Progenitor cell of endocrine pancreas (in vitro differentiated cells): ENCODE measurements around the gene TYROBP. TPM values are rescaled to one million over a fixed set of nuclear protein-coding genes. Genes with fewer than 3 reads are reported as not detected.
A peak's percentile ranks its signal among the peaks of the same experiment; 100 is the strongest.

Experiments used
- DNase-seq: peaks from one replicate; pipeline ENCODE4 v3.0.0; 2021; ENCODE audit warnings: low spot score; ENCODE audit not compliant: unreplicated experiment
- H3K27ac Mint-ChIP-seq: 2 replicates; pipeline ENCODE4 v1.8.0; 2021; ENCODE audit warnings: mild to moderate bottlenecking, moderate library complexity, mixed read lengths
- H3K27me3 Mint-ChIP-seq: 2 replicates; pipeline ENCODE4 v1.8.0; 2021; ENCODE audit warnings: mixed read lengths
- H3K36me3 Mint-ChIP-seq: 2 replicates; pipeline ENCODE4 v1.8.0; 2022; ENCODE audit warnings: mixed read lengths; ENCODE audit not compliant: insufficient read depth
- H3K4me1 Mint-ChIP-seq: 2 replicates; pipeline ENCODE4 v1.8.0; 2021; ENCODE audit warnings: low read depth, mixed read lengths
- H3K4me3 Mint-ChIP-seq: 2 replicates; pipeline ENCODE4 v1.8.0; 2021; ENCODE audit warnings: low read depth, mild to moderate bottlenecking, moderate library complexity, mixed read lengths
- H3K9me3 Mint-ChIP-seq: 2 replicates; pipeline ENCODE4 v1.8.0; 2021; ENCODE audit warnings: low read depth, mixed read lengths
- total RNA-seq: library from RNA; stranded (reverse); gene quantifications from 2 replicates; pipeline ENCODE4 v1.2.1, GENCODE V29; 2021
- TF ChIP-seq, protein P1 (sequence below): fragments of 200-600 bp; sonication (generic); IDR thresholded peaks from one replicate; pipeline ENCODE4 v1.5.0; 2021; ENCODE audit warnings: antibody characterized with exemption, mild to moderate bottlenecking; ENCODE audit not compliant: unreplicated experiment

The TYROBP gene
- total RNA-seq, 1 donor from 2014 or later: not detected

DNA sequence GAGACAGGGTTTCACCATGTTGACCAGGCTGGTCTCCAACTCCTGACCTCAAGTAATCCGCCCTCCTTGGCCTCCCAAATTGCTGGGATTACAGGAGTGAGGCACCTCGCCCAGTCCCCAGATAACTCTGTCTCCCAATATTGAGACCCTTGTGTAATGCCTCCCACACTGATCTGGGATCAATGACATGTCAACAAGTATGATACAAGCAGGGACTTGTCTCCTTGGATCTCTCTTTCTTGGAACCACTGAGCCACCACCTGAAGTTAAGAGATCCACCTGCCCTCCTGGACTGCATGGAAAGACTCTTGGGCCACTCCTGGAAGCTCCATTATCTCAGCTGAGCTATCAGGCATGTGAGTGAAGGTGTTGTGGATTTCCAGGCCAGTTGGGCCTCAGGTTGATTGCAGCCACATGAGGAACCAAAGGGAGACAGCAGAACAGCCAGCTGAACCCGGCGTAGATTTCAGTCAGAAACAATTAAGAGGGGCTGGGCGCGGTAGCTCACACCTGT lies 22.8 kb downstream of the TYROBP start:
- TF ChIP-seq, protein P1, sequence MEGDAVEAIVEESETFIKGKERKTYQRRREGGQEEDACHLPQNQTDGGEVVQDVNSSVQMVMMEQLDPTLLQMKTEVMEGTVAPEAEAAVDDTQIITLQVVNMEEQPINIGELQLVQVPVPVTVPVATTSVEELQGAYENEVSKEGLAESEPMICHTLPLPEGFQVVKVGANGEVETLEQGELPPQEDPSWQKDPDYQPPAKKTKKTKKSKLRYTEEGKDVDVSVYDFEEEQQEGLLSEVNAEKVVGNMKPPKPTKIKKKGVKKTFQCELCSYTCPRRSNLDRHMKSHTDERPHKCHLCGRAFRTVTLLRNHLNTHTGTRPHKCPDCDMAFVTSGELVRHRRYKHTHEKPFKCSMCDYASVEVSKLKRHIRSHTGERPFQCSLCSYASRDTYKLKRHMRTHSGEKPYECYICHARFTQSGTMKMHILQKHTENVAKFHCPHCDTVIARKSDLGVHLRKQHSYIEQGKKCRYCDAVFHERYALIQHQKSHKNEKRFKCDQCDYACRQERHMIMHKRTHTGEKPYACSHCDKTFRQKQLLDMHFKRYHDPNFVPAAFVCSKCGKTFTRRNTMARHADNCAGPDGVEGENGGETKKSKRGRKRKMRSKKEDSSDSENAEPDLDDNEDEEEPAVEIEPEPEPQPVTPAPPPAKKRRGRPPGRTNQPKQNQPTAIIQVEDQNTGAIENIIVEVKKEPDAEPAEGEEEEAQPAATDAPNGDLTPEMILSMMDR: no peak
- no peak overlapping the region for H3K27ac Mint-ChIP-seq
- no peaks in the 10 kb centered on the region for H3K4me1 Mint-ChIP-seq
- H3K4me3 Mint-ChIP-seq: no peak overlapping the region
- H3K27me3 Mint-ChIP-seq: no peaks in the 10 kb centered on the region
- H3K36me3 Mint-ChIP-seq: peaks cover 19% of the 10 kb centered on the region
- no peaks in the 10 kb centered on the region for H3K9me3 Mint-ChIP-seq
- no peak for DNase-seq

DNA sequence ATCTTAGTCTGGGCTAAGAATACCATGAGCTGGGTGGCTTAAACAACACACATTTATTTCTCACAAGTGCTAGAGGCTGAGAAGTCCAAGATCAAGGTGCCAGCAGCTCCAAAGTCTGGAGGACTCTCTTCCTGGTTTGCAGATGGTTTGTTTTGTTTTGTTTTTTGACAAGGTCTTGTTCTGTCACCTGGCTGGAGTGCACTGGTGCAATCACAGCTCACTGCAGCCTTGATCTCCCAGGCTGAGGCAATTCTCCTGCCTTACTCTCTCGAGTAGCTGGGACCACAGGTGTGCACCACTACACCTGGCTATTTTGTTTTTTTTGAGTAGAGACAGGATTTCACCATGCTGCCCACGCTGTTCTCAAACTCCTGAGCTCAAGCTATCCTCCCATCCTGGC lies 24.2 kb downstream of the TYROBP start:
- Mint-ChIP-seq H3K4me3 (no peak overlapping the region), H3K27ac (no peak overlapping the region), H3K4me1 (peaks cover 2% of the 10 kb centered on the region), H3K9me3 (no peaks in the 10 kb centered on the region), H3K36me3 (peaks cover 16% of the 10 kb centered on the region), H3K27me3 (peaks cover 6% of the 10 kb centered on the region)
- TF ChIP-seq, protein P1: no peak
- DNase-seq: no peak

DNA sequence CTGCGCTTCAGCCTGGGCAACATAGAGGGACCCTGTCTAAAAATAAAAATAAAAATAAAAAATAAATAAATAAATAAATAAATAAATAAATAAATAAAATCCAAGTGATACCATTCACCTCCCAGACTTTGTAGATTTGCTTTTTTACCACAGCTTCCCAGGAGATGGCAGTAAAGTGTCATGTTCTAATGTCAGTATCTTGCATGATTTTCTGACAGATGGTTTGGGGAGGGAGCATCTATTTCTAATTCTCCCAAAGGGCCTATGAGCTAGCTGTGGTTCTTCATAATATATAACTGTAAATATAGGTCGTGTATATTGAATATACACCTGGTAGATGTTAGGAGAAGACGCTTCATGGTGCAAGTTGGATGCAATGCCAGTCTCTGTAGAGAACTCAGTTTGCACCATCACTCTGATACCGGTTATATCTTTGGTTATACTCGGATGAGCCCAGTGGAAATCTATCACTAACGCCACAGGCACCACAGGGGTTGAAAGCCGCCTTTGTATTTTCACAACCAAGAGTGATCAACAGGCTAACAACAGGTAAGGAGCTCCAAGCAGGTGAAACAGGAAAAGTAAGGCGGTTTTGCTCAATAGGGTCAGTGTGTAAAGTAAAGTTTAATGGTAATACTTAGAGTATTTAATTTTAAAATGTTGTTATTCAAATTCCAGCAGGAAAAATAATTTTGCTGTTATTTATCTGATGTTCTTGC lies 25.8 kb downstream of the TYROBP start:
- no peak for DNase-seq
- Mint-ChIP-seq H3K4me1 (peaks cover 2% of the 10 kb centered on the region), H3K27ac (no peak overlapping the region), H3K9me3 (no peaks in the 10 kb centered on the region), H3K27me3 (peaks cover 6% of the 10 kb centered on the region), H3K36me3 (peaks cover 10% of the 10 kb centered on the region), H3K4me3 (no peak overlapping the region)
- TF ChIP-seq, protein P1: peak; percentile 40

DNA sequence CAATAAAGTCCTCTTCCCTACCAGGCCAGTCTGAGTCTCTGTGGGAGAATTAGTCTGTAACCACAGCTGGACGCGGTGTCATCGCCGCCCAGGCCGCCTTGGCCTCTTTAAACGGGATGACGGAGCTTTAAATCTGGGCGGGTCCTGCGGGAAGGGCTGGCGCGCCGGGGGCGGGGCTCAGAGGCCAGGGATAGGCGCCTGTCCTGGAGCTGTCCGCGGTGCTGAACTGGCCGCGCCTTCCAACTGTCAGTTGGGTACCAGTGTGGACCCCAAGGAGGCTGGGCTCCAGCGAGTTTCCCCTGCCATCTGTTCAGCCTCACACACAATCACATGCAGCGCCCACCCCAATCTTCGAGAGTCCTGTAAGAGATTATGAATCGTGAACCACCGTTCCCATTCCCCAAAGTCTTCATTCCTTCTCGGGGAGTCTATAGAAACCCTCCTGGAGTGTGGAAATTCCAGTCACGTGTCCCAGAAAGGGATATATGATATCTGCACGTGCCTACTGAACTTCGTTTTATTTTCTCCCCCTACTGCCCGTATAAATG lies 28.3 kb downstream of the TYROBP start:
- peak; percentile 84 for DNase-seq

DNA sequence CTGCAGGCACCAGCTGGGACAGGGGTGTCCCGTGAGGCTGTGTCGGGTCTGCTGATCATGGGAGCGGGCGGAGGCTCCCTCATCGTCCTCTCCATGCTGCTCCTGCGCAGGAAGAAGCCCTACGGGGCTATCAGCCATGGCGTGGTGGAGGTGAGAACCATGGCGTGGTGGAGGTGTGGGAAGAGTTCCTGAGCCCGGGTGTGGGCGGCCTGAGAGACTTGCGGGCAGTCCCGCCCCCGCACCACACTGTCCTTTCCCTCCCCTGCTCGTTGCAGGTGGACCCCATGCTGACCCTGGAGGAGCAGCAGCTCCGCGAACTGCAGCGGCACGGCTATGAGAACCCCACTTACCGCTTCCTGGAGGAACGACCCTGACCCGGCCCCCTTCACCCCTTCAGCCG lies 29.0 kb downstream of the TYROBP start:
- TF ChIP-seq, protein P1: no peak
- H3K4me1 Mint-ChIP-seq: peaks cover 2% of the 10 kb centered on the region
- no peak for DNase-seq
- peaks cover 6% of the 10 kb centered on the region for H3K27me3 Mint-ChIP-seq
- no peak overlapping the region for H3K4me3 Mint-ChIP-seq
- H3K27ac Mint-ChIP-seq: no peak overlapping the region
- H3K9me3 Mint-ChIP-seq: no peaks in the 10 kb centered on the region
- H3K36me3 Mint-ChIP-seq: peaks cover 15% of the 10 kb centered on the region

More for the DNA sequence above, 28.3 kb downstream of the TYROBP start:
- H3K9me3 Mint-ChIP-seq: no peaks in the 10 kb centered on the region
- H3K4me1 Mint-ChIP-seq: peaks cover 2% of the 10 kb centered on the region
- H3K4me3 Mint-ChIP-seq: no peak overlapping the region
- H3K27ac Mint-ChIP-seq: peak overlapping the region; percentile 54
- TF ChIP-seq, protein P1: no peak
- H3K36me3 Mint-ChIP-seq: peaks cover 14% of the 10 kb centered on the region
- peaks cover 6% of the 10 kb centered on the region for H3K27me3 Mint-ChIP-seq
